Caco-2 (cell line): ENCODE data around the gene COX6A1. TPM values are rescaled to one million over a fixed set of nuclear protein-coding genes. Genes with fewer than 3 reads are reported as not detected.

Source experiments
- BruUV-seq: library from RNA; stranded (reverse); fragments of 400-500 nt; replicated peaks from 2 replicates; lab custom pipeline; 2021; lab: Mats Ljungman, UMichigan
- CTCF ChIA-PET: fragments of 300-600 bp; sonication (Branson Sonifier 250); formaldehyde crosslinking; loops from one replicate; lab custom pipeline; 2022; ENCODE audit warnings: antibody characterized with exemption; lab: Charles Lee
- POLR2A ChIA-PET: fragments of 300-600 bp; sonication (Branson Sonifier 250); formaldehyde crosslinking; loops from one replicate; lab custom pipeline; 2022; ENCODE audit warnings: antibody characterized with exemption; lab: Charles Lee
- DNase-seq, 2 experiments: peaks; one replicate each; pipeline versions ENCODE4 v3.0.0 to v3.0.0-alpha.2; 2020 to 2022
- H3K27me3 ChIP-seq: replicated peaks from 2 replicates; pipeline ENCODE4 v1.6.0; 2011; ENCODE audit warnings: low read length; ENCODE audit not compliant: control insufficient read depth, insufficient read depth
- H3K36me3 ChIP-seq: 2 replicates; pipeline ENCODE4 v1.5.1; 2011; ENCODE audit warnings: low read length; ENCODE audit not compliant: control insufficient read depth, insufficient read depth
- H3K4me1 ChIP-seq: fragments of 250-450 bp; sonication (Bioruptor Pico); 2 replicates; pipeline ENCODE4 v1.5.1; 2020; ENCODE audit warnings: mild to moderate bottlenecking
- H3K4me3 ChIP-seq: 2 replicates; pipeline ENCODE4 v1.5.1; 2011; ENCODE audit warnings: low read depth, mild to moderate bottlenecking, control low read depth, low read length
- H3K9me3 ChIP-seq: fragments of 250-450 bp; sonication (Bioruptor Pico); 2 replicates; pipeline ENCODE4 v1.5.1; 2020; ENCODE audit warnings: mild to moderate bottlenecking, moderate library complexity
- H3K27ac Mint-ChIP-seq: one replicate; pipeline ENCODE4 v1.8.0; 2022; ENCODE audit warnings: mixed read lengths; ENCODE audit not compliant: unreplicated experiment
- H3K27me3 Mint-ChIP-seq: one replicate; pipeline ENCODE4 v1.8.0; 2022; ENCODE audit warnings: mixed read lengths; ENCODE audit not compliant: insufficient read depth, unreplicated experiment
- H3K36me3 Mint-ChIP-seq: one replicate; pipeline ENCODE4 v1.8.0; 2022; ENCODE audit warnings: mild to moderate bottlenecking, mixed read lengths; ENCODE audit not compliant: insufficient read depth, unreplicated experiment
- H3K4me1 Mint-ChIP-seq: one replicate; pipeline ENCODE4 v1.8.0; 2022; ENCODE audit warnings: low read depth, mixed read lengths; ENCODE audit not compliant: unreplicated experiment
- H3K4me3 Mint-ChIP-seq: one replicate; pipeline ENCODE4 v1.8.0; 2022; ENCODE audit warnings: mild to moderate bottlenecking, moderate library complexity, mixed read lengths; ENCODE audit not compliant: unreplicated experiment
- H3K9me3 Mint-ChIP-seq: one replicate; pipeline ENCODE4 v1.8.0; 2022; ENCODE audit warnings: mixed read lengths; ENCODE audit not compliant: unreplicated experiment
- CTCF ChIP-seq, 2 experiments: fragments of 200-600 bp in 1 of 2; IDR thresholded peaks; 1 replicate in 1 of 2; 2 replicates in 1 of 2; pipeline versions ENCODE4 v1.5.1 to v1.8.0; 2011 to 2022; ENCODE audit warnings: antibody characterized with exemption in 1 of 2, control low read depth in 1 of 2, inconsistent platforms in 1 of 2, low read depth in 1 of 2, low read length in 1 of 2, mild to moderate bottlenecking in 1 of 2, moderate library complexity in 1 of 2; ENCODE audit not compliant: insufficient read depth in 1 of 2, severe bottlenecking in 1 of 2, unreplicated experiment in 1 of 2
- intact Hi-C: fragments of 100-400 bp; cut with micrococcal nuclease; formaldehyde crosslinking; loops from one replicate; pipeline ENCODE4 v1.10.0; 2022; ENCODE audit not compliant: unreplicated experiment
- total RNA-seq: library from RNA; stranded (reverse); gene quantifications from 2 replicates; pipeline ENCODE4 v1.2.3, GENCODE V29; 2022

COX6A1 gene
- total RNA-seq, 1 experiment from 2014 or later = 474 TPM

- no peak overlapping the region for H3K27ac Mint-ChIP-seq
- H3K9me3 Mint-ChIP-seq = no peaks in the 10 kb centered on the region
- Histone ChIP-seq H3K9me3 (no peaks in the 10 kb centered on the region), H3K4me3 (no peak overlapping the region), H3K27me3 (no peaks in the 10 kb centered on the region), H3K36me3 (no peaks in the 10 kb centered on the region), H3K4me1 (no peaks in the 10 kb centered on the region; the same call in 1 of the 2 replicates)
- POLR2A ChIA-PET = interaction anchor here (0.6 kb wide), 1 partner anchor 60 kb away, joined by 6 read pairs; a partner anchor contains a TSS
- intact Hi-C loops = no loop called here
- peak; percentile 41 to 52 for DNase-seq
- no peaks in the 10 kb centered on the region for H3K27me3 Mint-ChIP-seq
- TF ChIP-seq CTCF (IDR thresholded peaks at IDR 0.05; ENCODE audit: insufficient read depth in 1 of 2, low read depth in 1 of 2, low read length in 1 of 2, severe bottlenecking in 1 of 2, unreplicated experiment in 1 of 2) = no peak
- CTCF ChIA-PET = no interaction called here
- peaks cover 13% of the 10 kb centered on the region for H3K4me1 Mint-ChIP-seq
- no TSS peak for BruUV-seq
- H3K4me3 Mint-ChIP-seq = no peak overlapping the region
- peaks cover 3% of the 10 kb centered on the region for H3K36me3 Mint-ChIP-seq
Observed at GRCh38 chr12:120474616-120474960, 36.7 kb downstream of the COX6A1 start.

- H3K27me3 ChIP-seq = no peaks in the 10 kb centered on the region
- H3K4me3 Mint-ChIP-seq = no peak overlapping the region
- no peaks in the 10 kb centered on the region for H3K36me3 ChIP-seq
- H3K4me3 ChIP-seq = no peak overlapping the region
- intact Hi-C loops = no loop called here
- no TSS peak for BruUV-seq
- ChIA-PET POLR2A (no interaction called here), CTCF (no interaction called here)
- no peaks in the 10 kb centered on the region for H3K36me3 Mint-ChIP-seq
- no peak for DNase-seq
- no peaks in the 10 kb centered on the region for H3K27me3 Mint-ChIP-seq
- no peak for TF ChIP-seq CTCF (IDR thresholded peaks at IDR 0.05; ENCODE audit: insufficient read depth in 1 of 2, low read depth in 1 of 2, low read length in 1 of 2, severe bottlenecking in 1 of 2, unreplicated experiment in 1 of 2)
- no peaks in the 10 kb centered on the region; the same call in 1 of the 2 replicates for H3K4me1 ChIP-seq
- H3K27ac Mint-ChIP-seq = no peak overlapping the region
- no peaks in the 10 kb centered on the region for H3K9me3 Mint-ChIP-seq
- H3K4me1 Mint-ChIP-seq = peaks cover 13% of the 10 kb centered on the region
- no peaks in the 10 kb centered on the region for H3K9me3 ChIP-seq
Observed at GRCh38 chr12:120475643-120476042, 37.7 kb downstream of the COX6A1 start.

- Histone ChIP-seq H3K9me3 (no peaks in the 10 kb centered on the region), H3K4me1 (no peaks in the 10 kb centered on the region), H3K27me3 (no peaks in the 10 kb centered on the region), H3K36me3 (no peaks in the 10 kb centered on the region), H3K4me3 (no peak overlapping the region)
- BruUV-seq = no TSS peak
- no peak for DNase-seq
- Mint-ChIP-seq H3K27me3 (no peaks in the 10 kb centered on the region), H3K27ac (no peak overlapping the region), H3K36me3 (no peaks in the 10 kb centered on the region), H3K9me3 (no peaks in the 10 kb centered on the region), H3K4me3 (no peak overlapping the region), H3K4me1 (peaks cover 6% of the 10 kb centered on the region)
- CTCF ChIA-PET = interaction anchor here (0.6 kb wide), 1 partner anchor 12 kb away, joined by 3 read pairs; no protein-coding TSS in a partner anchor
- no peak for TF ChIP-seq CTCF (IDR thresholded peaks at IDR 0.05; ENCODE audit: insufficient read depth in 1 of 2, low read depth in 1 of 2, low read length in 1 of 2, severe bottlenecking in 1 of 2, unreplicated experiment in 1 of 2)
- POLR2A ChIA-PET = no interaction called here
- intact Hi-C loops = no loop called here
Observed at GRCh38 chr12:120479458-120479857, 41.5 kb downstream of the COX6A1 start.
